OCI-LY7 (cell line): ENCODE measurements around the gene FAM13C. TPM values are rescaled to one million over a fixed set of nuclear protein-coding genes. Genes with fewer than 3 reads are reported as not detected.

Experiments used
- BruUV-seq: library from RNA; stranded (reverse); fragments of 400-500 nt; replicated peaks from 2 replicates; lab custom pipeline; 2021; lab: Mats Ljungman, UMichigan
- CTCF ChIA-PET: fragments of 300-600 bp; sonication (Branson Sonifier 250); formaldehyde crosslinking; loops from one replicate; lab custom pipeline; 2022; ENCODE audit warnings: antibody characterized with exemption; ENCODE audit not compliant: unreplicated experiment; lab: Charles Lee
- POLR2A ChIA-PET: fragments of 300-600 bp; sonication (Branson Sonifier 250); formaldehyde crosslinking; loops from one replicate; lab custom pipeline; 2022; ENCODE audit warnings: antibody characterized with exemption; lab: Charles Lee
- DNase-seq: peaks from one replicate; pipeline ENCODE4 v3.0.0-alpha.2; 2015; ENCODE audit warnings: low spot score
- H2AFZ ChIP-seq: fragments of 200-600 bp; sonication (generic), shearing (Covaris generic); 2 replicates; pipeline ENCODE4 v1.6.1; 2014; ENCODE audit warnings: mild to moderate bottlenecking, antibody characterized with exemption, low read length, moderate library complexity
- H3K27ac ChIP-seq: fragments of 200-600 bp; sonication (generic); 2 replicates; pipeline ENCODE4 v1.5.1; 2014; ENCODE audit warnings: mixed run types, low read depth, mild to moderate bottlenecking, moderate library complexity, low read length, inconsistent platforms; ENCODE audit not compliant: poor library complexity, severe bottlenecking
- H3K36me3 ChIP-seq: fragments of 200-600 bp; sonication (generic); 2 replicates; pipeline ENCODE4 v1.6.1; 2014; ENCODE audit warnings: mild to moderate bottlenecking, antibody characterized with exemption, low read length, moderate library complexity, mixed read lengths; ENCODE audit not compliant: insufficient read depth
- H3K4me1 ChIP-seq: fragments of 200-600 bp; sonication (generic); 2 replicates; pipeline ENCODE4 v1.5.1; 2014; ENCODE audit warnings: mild to moderate bottlenecking, low read length; ENCODE audit not compliant: insufficient read depth, poor library complexity, severe bottlenecking
- H3K4me2 ChIP-seq: fragments of 200-600 bp; sonication (generic); 2 replicates; pipeline ENCODE4 v1.6.1; 2014; ENCODE audit warnings: mild to moderate bottlenecking, low read length
- H3K4me3 ChIP-seq: fragments of 200-600 bp; sonication (generic); 2 replicates; pipeline ENCODE4 v1.5.1; 2014; ENCODE audit warnings: mild to moderate bottlenecking, low read depth, low read length; ENCODE audit not compliant: poor library complexity, severe bottlenecking
- H3K79me2 ChIP-seq: fragments of 200-600 bp; sonication (generic); 2 replicates; pipeline ENCODE4 v1.6.1; 2016; ENCODE audit warnings: low read depth, mild to moderate bottlenecking, low read length, moderate library complexity, mixed read lengths; ENCODE audit not compliant: insufficient read depth
- H3K9me2 ChIP-seq: fragments of 200-600 bp; sonication (generic); 2 replicates; pipeline ENCODE4 v1.6.1; 2016; ENCODE audit warnings: mild to moderate bottlenecking, low read length, mixed read lengths; ENCODE audit not compliant: insufficient read depth
- H3K9me3 ChIP-seq: fragments of 200-600 bp; sonication (generic); 2 replicates; pipeline ENCODE4 v1.6.1; 2014; ENCODE audit warnings: mild to moderate bottlenecking, mixed run types, low read length, mixed read lengths
- H4K20me1 ChIP-seq: fragments of 200-600 bp; sonication (generic); 2 replicates; pipeline ENCODE4 v1.6.1; 2014; ENCODE audit warnings: mild to moderate bottlenecking, antibody characterized with exemption, low read length, moderate library complexity, mixed read lengths; ENCODE audit not compliant: insufficient read depth
- CTCF ChIP-seq: fragments of 200-600 bp; sonication (generic); conservative IDR thresholded peaks from 2 replicates; pipeline ENCODE4 v1.5.1; 2014; ENCODE audit warnings: mild to moderate bottlenecking, antibody characterized with exemption, low read length, moderate library complexity, mixed read lengths
- EZH2phosphoT487 ChIP-seq: fragments of 200-600 bp; sonication (generic); IDR thresholded peaks from 2 replicates; pipeline ENCODE4 v1.6.1; 2018; ENCODE audit warnings: low read depth, borderline replicate concordance, mild to moderate bottlenecking, mixed run types, antibody characterized with exemption, low read length, moderate library complexity, mixed read lengths
- intact Hi-C: fragments of 100-400 bp; cut with micrococcal nuclease; formaldehyde crosslinking; loops from one replicate; pipeline ENCODE4 v1.10.0; 2022; ENCODE audit not compliant: unreplicated experiment
- total RNA-seq, 2 experiments: library from RNA; depleted of rRNA in 1 of 2; stranded (reverse); fragments of >200 nt in 1 of 2; shearing (Covaris generic) in 1 of 2; gene quantifications; 2 replicates each; pipeline ENCODE4 v1.2.3, GENCODE V29; 2014 to 2022

FAM13C gene
- total RNA-seq, 2 experiments from 2014 or later: not detected

- DNase-seq: no peak
- Histone ChIP-seq H3K36me3 (no peaks in the 10 kb centered on the region), H3K79me2 (no peaks in the 10 kb centered on the region), H3K27ac (no peak overlapping the region), H3K9me2 (no peaks in the 10 kb centered on the region), H3K4me3 (no peak overlapping the region), H2AFZ (no peak overlapping the region), H4K20me1 (no peaks in the 10 kb centered on the region), H3K9me3 (no peaks in the 10 kb centered on the region), H3K4me1 (no peaks in the 10 kb centered on the region), H3K4me2 (no peak overlapping the region)
- ChIA-PET CTCF (no interaction called here), POLR2A (interaction anchor here (0.6 kb wide), 1 partner anchor 519 kb away, joined by 4 read pairs; no protein-coding TSS in a partner anchor)
- TF ChIP-seq CTCF: no peak
- no peak for TF ChIP-seq EZH2phosphoT487
- intact Hi-C loops: no loop called here
- BruUV-seq: no TSS peak
Measured at GRCh38 chr10:59331661-59332060, 30.7 kb downstream of the FAM13C start.

GRCh38 chr10:59325116-59325515 lies 37.2 kb downstream of the FAM13C start:
- Histone ChIP-seq H3K36me3 (no peaks in the 10 kb centered on the region), H3K4me1 (no peaks in the 10 kb centered on the region), H3K79me2 (no peaks in the 10 kb centered on the region), H4K20me1 (no peaks in the 10 kb centered on the region), H3K27ac (no peak overlapping the region), H3K9me3 (no peaks in the 10 kb centered on the region), H3K9me2 (no peaks in the 10 kb centered on the region), H3K4me2 (no peak overlapping the region), H2AFZ (no peak overlapping the region), H3K4me3 (no peak overlapping the region)
- no peak for DNase-seq
- TF ChIP-seq CTCF: no peak
- no peak for TF ChIP-seq EZH2phosphoT487
- POLR2A ChIA-PET: interaction anchor here (0.6 kb wide), 1 partner anchor 1561 kb away, joined by 3 read pairs; no protein-coding TSS in a partner anchor
- BruUV-seq: no TSS peak
- CTCF ChIA-PET: no interaction called here
- intact Hi-C loops: no loop called here

GRCh38 chr10:59324597-59324996 lies 37.8 kb downstream of the FAM13C start:
- Histone ChIP-seq H3K36me3 (no peaks in the 10 kb centered on the region), H3K79me2 (no peaks in the 10 kb centered on the region), H3K4me3 (no peak overlapping the region), H4K20me1 (no peaks in the 10 kb centered on the region), H3K4me1 (no peaks in the 10 kb centered on the region), H3K9me3 (no peaks in the 10 kb centered on the region), H3K27ac (no peak overlapping the region), H3K9me2 (no peaks in the 10 kb centered on the region), H2AFZ (no peak overlapping the region), H3K4me2 (no peak overlapping the region)
- TF ChIP-seq EZH2phosphoT487 (no peak), CTCF (no peak)
- DNase-seq: no peak
- intact Hi-C loops: no loop called here
- CTCF ChIA-PET: no interaction called here
- no TSS peak for BruUV-seq
- POLR2A ChIA-PET: interaction anchor here (0.6 kb wide), 1 partner anchor 1562 kb away, joined by 3 read pairs; no protein-coding TSS in a partner anchor
